ENCODE measurements around the gene NUP210.

NUP210 gene

DNA sequence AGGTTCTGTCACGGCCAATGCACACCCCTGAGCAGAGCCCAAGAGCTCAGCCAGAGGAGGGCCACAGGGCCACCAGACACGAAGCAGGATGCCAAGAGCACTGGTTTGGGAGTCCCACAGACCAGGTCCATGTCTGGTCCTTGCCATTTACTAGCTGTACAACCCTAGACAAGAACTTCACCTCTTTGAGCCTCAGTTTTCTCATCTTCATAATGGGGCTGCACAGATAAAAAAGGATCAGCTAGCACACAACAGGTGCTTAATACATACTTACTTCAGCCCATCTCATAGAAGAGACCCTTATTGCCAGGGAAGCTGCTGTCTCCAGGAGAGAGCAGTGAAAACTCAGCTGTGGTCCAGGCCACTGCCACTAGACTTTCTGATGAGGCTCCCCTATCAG is 152.0 kb downstream of the NUP210 start:
- TF ChIP-seq, protein P1, sequence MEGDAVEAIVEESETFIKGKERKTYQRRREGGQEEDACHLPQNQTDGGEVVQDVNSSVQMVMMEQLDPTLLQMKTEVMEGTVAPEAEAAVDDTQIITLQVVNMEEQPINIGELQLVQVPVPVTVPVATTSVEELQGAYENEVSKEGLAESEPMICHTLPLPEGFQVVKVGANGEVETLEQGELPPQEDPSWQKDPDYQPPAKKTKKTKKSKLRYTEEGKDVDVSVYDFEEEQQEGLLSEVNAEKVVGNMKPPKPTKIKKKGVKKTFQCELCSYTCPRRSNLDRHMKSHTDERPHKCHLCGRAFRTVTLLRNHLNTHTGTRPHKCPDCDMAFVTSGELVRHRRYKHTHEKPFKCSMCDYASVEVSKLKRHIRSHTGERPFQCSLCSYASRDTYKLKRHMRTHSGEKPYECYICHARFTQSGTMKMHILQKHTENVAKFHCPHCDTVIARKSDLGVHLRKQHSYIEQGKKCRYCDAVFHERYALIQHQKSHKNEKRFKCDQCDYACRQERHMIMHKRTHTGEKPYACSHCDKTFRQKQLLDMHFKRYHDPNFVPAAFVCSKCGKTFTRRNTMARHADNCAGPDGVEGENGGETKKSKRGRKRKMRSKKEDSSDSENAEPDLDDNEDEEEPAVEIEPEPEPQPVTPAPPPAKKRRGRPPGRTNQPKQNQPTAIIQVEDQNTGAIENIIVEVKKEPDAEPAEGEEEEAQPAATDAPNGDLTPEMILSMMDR (IDR thresholded peaks at IDR 0.05; ENCODE audit: extremely low read depth, missing control alignments): no peak
- no peak for DNase-seq (ENCODE audit: low spot score)

- no peak for DNase-seq (ENCODE audit: low spot score)
- TF ChIP-seq, protein P1 (IDR thresholded peaks at IDR 0.05; ENCODE audit: extremely low read depth, missing control alignments): no peak
These were observed 153.3 kb downstream of the NUP210 start for GRCh38 chr3:13266651-13267362.
